Inflammatory macrophage treated with lipopolysaccharide for 4 hours (primary cell): Measurements from ENCODE around the gene MYBPC1.
"Not testable (repeated sequence)": the region's sequence is repeated elsewhere in the genome, so short reads cannot be mapped to it uniquely, and the experiment has no call there.

ENCODE experiments used
- DNase-seq: peaks from one replicate; pipeline ENCODE4 v3.0.0-alpha.2; 2020

MYBPC1 gene, protein sequence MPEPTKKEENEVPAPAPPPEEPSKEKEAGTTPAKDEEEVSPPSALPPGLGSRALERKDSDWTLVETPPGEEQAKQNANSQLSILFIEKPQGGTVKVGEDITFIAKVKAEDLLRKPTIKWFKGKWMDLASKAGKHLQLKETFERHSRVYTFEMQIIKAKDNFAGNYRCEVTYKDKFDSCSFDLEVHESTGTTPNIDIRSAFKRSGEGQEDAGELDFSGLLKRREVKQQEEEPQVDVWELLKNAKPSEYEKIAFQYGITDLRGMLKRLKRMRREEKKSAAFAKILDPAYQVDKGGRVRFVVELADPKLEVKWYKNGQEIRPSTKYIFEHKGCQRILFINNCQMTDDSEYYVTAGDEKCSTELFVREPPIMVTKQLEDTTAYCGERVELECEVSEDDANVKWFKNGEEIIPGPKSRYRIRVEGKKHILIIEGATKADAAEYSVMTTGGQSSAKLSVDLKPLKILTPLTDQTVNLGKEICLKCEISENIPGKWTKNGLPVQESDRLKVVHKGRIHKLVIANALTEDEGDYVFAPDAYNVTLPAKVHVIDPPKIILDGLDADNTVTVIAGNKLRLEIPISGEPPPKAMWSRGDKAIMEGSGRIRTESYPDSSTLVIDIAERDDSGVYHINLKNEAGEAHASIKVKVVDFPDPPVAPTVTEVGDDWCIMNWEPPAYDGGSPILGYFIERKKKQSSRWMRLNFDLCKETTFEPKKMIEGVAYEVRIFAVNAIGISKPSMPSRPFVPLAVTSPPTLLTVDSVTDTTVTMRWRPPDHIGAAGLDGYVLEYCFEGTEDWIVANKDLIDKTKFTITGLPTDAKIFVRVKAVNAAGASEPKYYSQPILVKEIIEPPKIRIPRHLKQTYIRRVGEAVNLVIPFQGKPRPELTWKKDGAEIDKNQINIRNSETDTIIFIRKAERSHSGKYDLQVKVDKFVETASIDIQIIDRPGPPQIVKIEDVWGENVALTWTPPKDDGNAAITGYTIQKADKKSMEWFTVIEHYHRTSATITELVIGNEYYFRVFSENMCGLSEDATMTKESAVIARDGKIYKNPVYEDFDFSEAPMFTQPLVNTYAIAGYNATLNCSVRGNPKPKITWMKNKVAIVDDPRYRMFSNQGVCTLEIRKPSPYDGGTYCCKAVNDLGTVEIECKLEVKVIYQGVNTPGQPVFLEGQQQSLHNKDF

DNA sequence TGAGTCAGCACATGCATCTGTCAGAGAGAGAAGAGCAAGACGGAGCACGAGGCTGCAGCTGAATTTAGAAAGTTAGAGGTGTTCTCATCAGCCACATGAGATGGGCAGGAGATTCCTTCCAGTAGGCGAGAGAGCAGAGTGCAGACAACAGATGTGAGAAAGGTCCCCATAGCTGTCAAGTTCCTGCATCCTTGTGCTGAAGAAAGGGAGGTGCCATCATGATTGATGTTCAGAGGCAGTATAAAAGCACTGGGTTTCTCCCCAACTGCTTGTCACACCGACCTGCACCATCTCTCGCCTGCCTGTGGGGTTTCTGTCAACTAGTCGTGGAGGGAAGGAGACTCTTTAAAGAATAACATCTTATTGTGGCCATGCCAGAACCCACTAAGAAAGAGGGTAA, at the start of gene MYBPC1:
Gene MYBPC1, plus strand, starts transcription at position 272 of the 400 bp plus-strand sequence. Its CDS starts 100 bp downstream, at position 372.
- DNase-seq = no peak

DNA sequence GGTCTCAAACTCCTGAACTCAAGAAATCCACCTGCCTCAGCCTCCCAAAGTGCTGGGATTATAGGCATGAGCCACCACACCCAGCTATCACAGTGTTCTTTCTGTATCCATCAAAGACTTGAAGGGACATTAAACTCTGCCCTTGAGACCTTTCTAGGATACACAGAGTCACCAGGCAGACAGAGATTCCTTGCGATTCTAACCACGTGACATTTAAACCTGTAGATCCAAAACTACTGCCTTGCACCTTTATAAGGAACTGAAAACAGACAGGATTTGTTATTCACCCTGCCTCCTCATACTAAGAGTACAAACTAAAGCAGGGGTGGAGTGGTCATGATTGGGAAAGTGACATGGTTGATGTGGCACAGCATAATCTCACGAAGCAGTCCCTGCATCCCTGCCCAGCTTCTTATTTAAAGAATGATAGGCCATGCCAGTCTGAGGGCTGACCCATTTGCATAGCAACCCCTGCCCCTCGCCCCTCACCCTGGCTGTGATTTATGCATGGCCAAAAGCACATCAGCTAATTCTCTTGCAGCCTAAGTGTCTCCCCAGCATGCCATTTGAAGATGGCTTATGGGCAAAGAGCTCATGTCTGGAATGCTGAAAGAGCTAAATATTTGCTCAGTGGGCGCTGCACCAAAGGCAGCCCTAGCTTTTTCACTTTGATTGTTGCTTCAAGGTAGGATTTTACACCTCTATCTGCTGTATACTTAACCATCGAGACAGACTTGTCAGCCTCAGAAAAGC, 43.2 kb upstream of the MYBPC1 start:
- no peak for DNase-seq

DNA sequence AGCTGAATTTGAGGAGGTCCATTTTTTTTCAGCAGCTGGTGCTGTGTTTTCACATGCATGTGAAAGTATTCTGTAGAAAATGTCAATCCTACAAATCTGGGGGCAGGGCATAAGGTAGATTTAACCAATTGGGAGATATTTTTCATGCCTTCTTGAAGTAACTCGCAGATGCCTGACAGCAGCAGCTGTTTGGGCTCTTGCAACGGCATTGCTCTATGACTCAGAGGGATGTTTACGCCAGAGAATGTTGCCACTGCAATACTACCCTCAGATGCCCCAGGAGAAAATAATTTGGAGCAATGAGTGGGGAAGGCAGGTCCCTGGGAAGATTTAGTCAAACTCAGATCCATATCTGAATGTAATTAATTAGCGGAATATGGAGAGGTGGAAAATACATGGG, 42.5 kb upstream of the MYBPC1 start:
- DNase-seq = peak; percentile 28

DNA sequence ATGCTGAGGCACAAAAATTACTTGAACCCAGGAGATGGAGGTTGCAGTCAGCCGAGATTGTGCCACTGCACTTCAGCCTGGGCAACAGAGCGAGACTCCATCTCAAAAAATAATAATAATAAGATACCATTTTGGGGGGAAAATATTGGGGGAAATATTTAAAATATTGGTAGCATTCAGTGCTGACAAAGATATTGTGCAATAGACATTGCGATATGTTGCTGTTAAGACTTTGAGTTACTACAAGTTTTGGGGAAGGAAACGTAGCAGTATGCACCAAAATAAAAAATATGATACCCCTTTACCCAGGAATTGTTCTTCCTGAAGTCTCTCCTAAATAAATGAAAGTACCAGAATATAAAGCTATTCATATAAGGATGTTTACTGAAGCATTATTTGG, 37.7 kb upstream of the MYBPC1 start:
- DNase-seq = peak; percentile 38

DNA sequence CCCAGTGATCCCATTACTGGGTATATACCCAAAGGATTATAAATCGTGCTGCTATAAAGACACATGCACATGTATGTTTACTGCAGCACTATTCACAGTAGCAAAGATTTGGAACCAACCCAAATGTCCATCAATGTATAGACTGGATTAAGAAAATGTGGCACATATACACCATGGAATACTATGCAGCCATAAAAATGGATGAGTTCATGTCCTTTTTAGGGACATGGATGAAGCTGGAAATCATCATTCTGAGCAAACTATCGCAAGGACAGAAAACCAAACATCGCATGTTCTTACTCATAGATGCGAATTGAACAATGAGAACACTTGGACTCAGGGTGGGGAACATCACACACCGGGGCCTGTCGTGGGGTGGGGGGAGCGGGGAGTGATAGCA, 36.0 kb upstream of the MYBPC1 start:
- not testable (repeated sequence) for DNase-seq

DNA sequence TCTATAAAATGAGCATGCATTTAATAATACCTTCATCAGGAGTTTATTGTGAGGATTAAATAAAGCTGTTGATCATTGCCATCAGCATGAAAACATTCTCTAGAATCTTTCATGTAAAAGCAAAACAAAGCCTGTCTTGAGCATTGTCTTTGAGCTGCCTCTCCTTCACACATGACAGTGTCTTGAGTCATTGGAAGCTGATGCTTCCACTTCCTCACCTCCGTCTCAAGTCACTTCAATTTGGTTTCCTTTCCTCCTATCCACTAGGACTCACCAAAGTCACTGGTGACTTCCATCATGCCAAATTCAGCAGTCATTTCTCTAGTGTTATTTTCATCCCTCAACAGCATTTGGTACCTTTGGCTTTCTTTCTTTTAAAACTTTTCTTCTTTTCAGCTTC, 31.6 kb upstream of the MYBPC1 start:
- DNase-seq = peak; percentile 66

DNA sequence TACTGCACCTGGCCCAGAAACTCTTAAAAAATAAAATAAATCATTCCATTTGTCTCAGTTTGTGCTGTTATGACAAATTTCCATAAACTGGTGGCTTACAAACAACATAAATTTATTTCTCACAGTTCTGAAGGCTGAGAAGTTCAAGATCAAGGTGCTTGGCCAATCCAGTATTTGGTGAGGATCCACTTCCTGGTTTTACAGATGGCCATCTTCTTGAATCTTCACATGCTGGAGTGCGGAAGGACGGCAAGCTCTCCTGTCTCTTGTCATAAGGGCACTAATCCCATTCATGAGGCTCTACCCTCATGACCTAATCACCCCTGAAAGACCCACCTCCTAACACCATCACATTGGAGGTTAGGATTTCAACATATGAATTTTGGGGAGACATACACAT, 29.9 kb upstream of the MYBPC1 start:
- peak; percentile 26 for DNase-seq

DNA sequence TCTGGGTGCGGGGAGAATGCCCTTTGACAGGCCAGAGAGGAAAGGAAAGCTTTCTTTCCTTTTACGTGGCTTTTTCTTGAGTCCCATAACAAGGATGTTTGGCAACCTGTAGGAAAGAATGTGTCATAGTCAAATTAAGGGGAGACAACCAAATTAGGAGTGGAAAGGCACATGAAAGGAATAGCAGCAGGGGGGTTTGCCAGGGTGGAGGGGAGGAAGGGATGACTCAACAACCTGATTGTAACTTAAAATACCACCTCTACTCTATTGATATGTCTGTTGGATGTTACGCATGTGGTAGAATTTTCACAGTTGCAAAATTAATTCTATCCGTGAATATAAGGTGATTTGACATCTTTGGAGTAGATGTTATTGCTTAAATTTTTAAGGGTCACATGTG, 28.5 kb upstream of the MYBPC1 start:
- DNase-seq = peak; percentile 10

DNA sequence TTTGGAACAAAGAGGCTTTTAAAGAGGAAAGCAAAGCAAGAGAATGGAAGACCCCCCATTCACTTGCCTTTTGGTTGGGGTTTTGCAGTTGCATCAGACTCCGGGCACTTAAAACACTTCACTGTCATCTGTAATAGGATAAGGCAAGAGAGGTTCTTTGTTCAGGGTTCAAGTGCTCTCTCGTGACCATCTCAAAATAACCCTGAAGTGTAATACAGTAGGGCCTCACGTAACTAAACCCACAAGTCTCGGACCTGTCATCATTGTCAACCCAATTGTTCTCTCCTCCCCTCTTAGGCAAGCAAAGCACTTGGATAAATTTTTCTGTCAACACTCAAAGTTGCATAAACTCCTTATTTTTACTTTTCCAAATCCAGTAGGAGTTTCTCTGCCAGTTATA, 26.9 kb upstream of the MYBPC1 start:
- DNase-seq = no peak

DNA sequence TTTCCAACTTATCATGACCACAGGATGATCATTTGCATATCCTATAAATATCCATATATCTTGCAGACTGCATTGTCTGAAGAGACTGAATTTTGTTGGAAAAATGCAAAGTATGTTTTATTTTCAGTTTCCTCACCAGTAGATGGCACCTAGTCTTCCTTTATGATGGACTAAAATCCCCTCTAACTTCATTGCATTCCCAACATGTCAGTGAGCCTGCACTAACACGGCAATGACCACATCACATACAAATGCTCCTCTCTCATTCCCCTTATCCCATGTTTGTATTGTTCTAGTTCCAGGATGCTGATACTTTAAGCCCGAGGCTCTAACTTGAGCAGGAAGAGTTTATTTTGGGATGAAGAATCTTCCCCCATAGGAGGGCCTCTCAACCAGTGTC, 24.7 kb upstream of the MYBPC1 start:
- DNase-seq = peak; percentile 34

DNA sequence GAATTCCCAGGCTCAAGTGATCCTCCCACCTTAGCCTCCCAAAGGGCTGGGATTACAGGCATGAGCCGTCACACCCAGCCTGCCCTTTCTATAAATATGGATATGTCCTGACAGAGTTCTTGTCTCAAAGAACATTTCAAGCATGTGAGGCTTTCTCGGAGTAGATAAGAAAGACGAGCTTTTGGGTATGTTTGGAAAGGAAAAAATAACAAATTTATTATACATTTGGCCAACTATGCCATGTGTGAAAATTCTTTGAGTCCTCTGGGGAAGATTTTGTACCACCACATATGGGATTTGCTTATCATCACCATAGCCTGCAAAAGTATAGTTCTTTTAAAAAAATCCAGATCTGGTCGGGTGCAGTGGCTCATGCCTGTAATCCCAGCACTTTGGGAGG, 23.7 kb upstream of the MYBPC1 start:
- no peak for DNase-seq

DNA sequence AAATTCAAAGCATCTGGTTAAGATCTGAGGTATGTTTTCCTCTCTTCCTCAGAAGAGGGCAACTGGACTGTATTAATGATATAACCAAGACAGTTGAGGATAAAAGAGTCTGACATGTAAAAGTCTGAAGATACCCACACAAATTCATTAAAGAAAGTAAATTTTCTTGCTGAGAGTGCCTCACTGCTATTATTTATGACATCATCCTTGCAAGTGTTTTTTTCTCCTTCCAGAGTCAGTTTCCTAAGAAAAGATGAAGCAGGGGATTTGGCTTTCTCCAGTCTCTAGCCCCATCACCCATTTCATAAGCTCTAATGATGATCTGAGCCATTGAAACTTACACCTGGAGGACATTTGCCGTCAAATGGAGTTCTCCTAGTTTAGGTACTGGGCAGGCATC, 21.0 kb upstream of the MYBPC1 start:
- DNase-seq = no peak

DNA sequence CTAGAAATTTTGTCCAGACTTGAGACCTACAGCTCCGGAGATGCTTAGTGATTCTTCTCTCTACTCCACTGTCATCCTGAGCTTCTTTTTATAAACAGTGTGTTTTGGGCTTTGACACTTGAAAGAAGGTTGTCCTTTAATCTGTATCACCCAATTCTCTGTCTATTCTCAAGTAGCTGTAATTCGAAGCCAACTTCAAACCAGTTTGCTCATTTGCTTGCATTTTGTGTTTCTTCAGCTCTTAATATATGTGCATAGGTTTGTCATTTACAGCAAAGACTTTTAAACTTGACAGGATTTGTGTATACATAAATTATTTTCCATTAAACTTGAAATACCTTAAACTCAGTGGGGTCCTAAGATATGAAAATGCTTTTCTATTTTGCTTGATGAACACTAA, 16.4 kb upstream of the MYBPC1 start:
- DNase-seq = no peak

DNA sequence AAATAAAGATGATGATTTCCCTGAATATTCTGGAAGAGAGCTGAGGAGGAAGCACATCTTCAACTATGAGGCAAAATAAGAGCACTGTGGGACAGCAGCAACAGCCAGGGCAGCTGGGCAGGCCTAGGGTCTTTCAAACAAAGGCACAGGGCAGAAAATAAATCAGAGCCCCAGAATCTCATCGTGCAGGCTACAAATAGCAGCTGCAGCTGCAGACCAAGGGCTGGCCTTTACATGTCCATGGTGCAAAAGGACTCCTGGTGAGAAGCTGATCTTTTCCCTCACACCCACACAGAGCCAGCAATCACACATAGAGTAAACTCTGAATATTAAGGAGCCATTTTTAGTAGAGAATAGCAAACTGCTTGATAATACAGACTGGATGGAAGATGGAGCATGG, 13.6 kb upstream of the MYBPC1 start:
- no peak for DNase-seq

DNA sequence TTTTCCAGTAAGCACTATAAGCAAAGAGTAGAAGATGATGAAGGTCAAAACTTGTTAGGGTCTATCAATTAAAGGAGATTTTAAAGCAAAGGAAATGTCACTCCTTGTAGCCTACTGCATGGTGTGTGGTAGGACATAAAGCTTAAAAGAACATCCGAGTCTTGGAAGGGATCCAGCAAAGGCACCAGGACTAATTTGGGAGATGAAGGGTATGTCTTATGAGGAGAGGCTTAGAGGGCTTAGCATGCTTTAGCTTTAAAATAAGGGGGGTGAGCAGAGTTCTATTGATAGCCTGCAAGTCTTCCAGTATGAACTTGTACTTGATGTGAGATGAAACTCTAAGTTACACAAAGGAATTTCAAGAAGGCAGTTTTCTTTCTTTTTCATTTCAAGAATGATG, 11.8 kb upstream of the MYBPC1 start:
- DNase-seq = no peak

DNA sequence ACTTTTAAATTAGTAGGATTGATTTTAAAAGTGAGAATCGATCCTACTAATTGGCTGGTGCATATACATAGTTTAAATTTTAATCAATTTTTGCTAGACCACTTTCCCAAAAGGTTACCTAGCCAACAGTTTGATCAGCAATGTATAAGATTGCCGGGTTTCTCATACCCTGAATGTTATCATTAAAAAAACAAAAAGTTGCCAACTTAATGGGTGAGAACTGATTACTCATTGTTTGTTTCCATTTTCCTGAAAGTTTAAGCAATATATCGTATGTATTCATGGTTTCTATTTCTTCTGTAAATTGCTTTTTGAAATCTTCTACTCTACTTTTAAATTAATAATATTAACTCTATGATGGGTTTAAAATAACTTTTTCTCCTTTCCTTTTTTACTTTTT, 4.4 kb upstream of the MYBPC1 start:
- DNase-seq = peak; percentile 8

DNA sequence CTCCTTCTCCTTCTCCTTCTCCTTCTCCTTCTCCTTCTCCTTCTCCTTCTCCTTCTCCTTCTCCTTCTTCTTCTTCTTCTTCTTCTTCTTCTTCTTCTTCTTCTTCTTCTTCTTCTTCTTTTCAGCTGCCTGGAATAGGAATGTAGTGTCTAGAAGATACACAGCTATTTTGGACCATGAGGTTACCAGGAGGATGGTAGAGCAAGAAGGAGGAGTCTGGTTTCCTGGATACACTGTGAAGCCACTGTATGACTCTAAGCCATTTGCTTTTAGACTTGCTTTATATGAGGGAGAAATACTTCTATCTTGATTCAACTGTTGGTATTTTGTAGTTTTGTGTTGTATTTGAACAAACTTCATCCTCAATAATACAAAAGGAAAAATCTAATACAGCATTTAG, 3.0 kb upstream of the MYBPC1 start:
- DNase-seq = no peak

DNA sequence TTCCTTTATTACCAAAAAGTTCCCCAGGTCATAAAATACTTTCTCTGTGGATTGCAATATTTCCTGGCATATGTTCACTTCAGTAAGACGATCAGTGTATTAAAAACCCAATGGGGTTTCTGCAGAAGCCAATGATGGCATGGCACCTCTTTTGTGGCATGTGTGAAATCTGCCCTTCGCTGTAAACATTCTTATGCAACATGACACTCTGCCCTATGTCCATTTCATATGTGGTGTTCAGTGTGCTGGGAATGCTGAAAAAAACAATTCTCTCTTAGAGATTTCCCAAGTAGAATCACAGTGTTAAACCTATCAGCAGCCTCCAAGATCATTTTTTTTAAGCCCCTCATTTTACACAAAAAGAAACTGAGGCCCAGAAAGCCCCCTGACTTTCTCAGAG, 2.3 kb upstream of the MYBPC1 start:
- DNase-seq = no peak

DNA sequence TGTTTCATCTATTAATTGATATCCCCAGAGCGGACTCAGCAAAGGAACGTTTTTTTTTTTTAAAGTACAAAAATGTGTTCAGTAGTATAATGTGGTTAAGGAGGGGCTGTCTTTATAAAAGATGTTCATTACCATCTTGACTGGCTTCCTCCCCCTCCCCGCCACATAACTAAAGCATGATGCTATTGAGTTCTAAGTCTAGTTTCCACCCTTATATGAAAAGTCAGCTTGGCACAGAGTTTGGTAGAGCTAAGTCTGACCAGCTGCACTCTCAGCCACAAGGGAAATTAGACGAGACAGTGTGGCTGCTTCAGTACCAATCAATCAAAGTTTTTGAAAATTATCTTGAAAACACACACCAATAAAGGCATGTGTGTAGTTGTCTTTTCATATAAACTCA, 1.9 kb upstream of the MYBPC1 start:
- no peak for DNase-seq

DNA sequence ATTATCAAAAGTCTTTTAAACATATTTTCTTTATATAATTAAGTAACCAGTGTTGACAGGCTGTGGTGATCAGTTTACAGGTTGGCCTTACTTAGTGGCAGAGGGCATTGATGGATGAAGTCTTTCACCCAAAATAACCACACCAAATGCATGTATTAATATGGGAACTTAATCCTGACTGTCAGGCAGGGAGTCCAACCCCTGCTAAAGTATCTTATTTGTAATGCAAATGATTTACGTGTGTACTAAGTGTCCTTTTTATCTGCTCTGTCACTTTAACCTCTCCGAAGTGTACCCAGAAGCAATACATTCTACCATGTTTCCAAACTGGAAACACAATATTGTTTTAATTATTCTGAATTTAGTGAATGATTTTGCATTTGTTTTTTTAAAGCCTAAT, 1.4 kb downstream of the MYBPC1 start:
- no peak for DNase-seq

DNA sequence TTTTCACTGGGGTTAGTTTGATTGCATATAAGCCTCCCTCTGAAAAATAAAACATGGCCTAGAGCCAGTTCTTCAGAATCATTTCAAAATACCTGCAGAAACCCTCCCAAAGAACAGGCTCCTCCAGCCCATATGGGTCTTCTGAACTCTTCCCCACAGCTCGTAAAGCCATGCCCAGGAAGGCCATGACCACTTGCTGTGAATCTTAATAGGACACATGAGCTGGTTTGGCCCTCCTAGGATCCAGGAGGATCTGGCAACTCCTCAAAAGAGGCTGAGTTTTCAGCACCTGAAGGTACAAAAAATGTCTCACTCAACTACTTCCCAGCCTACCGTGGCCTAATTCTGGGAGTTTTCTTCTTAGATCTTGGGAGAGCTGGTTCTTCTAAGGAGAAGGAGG, 2.4 kb downstream of the MYBPC1 start:
- DNase-seq = no peak

DNA sequence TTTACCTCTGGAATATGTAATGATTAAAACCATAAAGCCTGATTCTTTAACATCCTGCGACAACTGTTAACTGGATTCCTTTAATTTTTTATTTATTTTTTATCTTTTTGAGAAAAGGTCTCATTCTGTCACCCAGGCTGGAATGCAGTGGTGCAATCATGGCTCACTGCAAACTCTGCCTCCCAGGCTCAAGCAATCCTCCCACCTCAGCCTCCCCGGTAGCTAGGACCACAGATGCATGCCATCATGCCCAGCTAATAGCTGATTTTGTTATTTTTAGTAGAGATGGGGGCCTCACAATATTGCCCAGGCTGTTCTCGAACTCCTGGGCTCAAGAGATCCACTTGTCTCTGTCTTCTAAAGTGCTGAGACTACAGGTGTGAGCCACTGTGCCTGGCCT, 3.7 kb downstream of the MYBPC1 start:
- no peak for DNase-seq

DNA sequence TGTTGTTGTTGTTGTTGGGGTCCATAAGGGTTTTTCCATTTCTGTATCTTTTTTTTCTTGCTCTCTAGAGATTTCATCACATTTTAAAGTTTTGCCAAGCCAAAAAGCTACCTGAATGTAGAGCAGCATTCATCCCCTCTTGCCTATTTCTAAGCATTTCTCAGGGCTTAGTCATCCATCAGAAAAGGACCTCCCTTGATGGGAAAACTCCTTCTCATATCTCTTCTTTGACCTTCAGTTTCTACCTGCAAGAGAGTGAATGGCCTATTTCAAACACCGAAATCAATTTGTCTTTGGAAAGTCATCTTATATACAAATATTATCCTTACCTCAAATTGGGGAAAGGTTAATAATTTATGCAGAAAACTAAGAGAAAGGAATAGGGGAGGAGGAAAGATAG, 4.5 kb downstream of the MYBPC1 start:
- DNase-seq = no peak
